ENCODE data around the gene PFKFB2. TPM values are rescaled to one million over a fixed set of nuclear protein-coding genes. Genes with fewer than 3 reads are reported as not detected.

PFKFB2 gene
- polyA plus RNA-seq, 3 donors, result 2.1 to 6.9 (median 2.3) TPM

DNA sequence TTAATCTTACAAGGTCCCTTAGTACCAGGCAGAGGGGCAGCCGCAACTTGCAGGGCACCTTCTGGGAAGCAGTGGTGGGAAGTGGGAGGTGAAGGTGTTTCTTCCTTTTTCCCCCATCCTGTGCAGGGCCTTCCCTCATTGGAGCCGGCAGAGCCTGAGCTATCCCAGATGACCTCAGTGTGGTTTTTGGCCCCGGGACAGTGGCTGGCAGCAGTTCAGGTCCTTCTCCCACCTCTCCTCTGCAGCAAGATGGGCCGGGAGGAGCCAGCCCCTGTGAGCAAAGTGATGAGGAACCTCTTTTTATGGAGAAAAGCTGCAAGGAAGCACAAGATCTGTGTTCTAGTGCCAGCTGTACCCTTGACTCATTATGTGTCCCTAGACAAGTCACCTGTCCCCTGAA is 6.8 kb downstream of the PFKFB2 start:
- Histone ChIP-seq H3K27ac (ENCODE audit: low read depth in 1 of 2, low read length in 2 of 2) (no peak overlapping the region), H4K20me1 (ENCODE audit: insufficient read depth, low read length) (no peaks in the 10 kb centered on the region), H3K79me2 (ENCODE audit: insufficient read depth, low read length) (no peaks in the 10 kb centered on the region), H3K9me3 (replicated peaks in 1 of 2; ENCODE audit: control insufficient read depth in 1 of 2, insufficient read depth in 1 of 2, low read length in 2 of 2) (no peaks in the 10 kb centered on the region), H2AFZ (ENCODE audit: insufficient read depth, low read depth, low read length, poor library complexity, severe bottlenecking) (no peak overlapping the region), H3K4me2 (replicated peaks; ENCODE audit: extremely low read depth, low read length, poor library complexity, severe bottlenecking) (no peak overlapping the region), H3K4me1 (ENCODE audit: control insufficient read depth in 1 of 2, insufficient read depth in 2 of 2, low read length in 2 of 2) (peaks cover 5 to 9% of the 10 kb centered on the region in 2 donors), H3K9ac (ENCODE audit: insufficient read depth, low read length, poor library complexity, severe bottlenecking) (no peak overlapping the region), H3K36me3 (replicated peaks in 1 of 2; ENCODE audit: control insufficient read depth in 1 of 2, insufficient read depth in 2 of 2, low read length in 2 of 2) (peaks cover 28 to 52% of the 10 kb centered on the region in 2 donors), H3K27me3 (ENCODE audit: control insufficient read depth in 2 of 2, insufficient read depth in 2 of 2, low read length in 2 of 2) (no peaks in the 10 kb centered on the region), H3K4me3 (replicated peaks in 1 of 3; ENCODE audit: low read depth in 2 of 3, low read length in 3 of 3) (no peak overlapping the region)
- TF ChIP-seq, protein P1, sequence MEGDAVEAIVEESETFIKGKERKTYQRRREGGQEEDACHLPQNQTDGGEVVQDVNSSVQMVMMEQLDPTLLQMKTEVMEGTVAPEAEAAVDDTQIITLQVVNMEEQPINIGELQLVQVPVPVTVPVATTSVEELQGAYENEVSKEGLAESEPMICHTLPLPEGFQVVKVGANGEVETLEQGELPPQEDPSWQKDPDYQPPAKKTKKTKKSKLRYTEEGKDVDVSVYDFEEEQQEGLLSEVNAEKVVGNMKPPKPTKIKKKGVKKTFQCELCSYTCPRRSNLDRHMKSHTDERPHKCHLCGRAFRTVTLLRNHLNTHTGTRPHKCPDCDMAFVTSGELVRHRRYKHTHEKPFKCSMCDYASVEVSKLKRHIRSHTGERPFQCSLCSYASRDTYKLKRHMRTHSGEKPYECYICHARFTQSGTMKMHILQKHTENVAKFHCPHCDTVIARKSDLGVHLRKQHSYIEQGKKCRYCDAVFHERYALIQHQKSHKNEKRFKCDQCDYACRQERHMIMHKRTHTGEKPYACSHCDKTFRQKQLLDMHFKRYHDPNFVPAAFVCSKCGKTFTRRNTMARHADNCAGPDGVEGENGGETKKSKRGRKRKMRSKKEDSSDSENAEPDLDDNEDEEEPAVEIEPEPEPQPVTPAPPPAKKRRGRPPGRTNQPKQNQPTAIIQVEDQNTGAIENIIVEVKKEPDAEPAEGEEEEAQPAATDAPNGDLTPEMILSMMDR (IDR thresholded peaks at IDR 0.05), result no peak
- DNase-seq, result no peak
- Mint-ChIP-seq H3K4me1 (peaks cover 14% of the 10 kb centered on the region), H3K36me3 (peaks cover 44 to 51% of the 10 kb centered on the region in 2 donors), H3K4me3 (no peak overlapping the region), H3K27ac (no peak overlapping the region), H3K9me3 (no peaks in the 10 kb centered on the region), H3K27me3 (ENCODE audit: low read depth in 3 of 3) (no peaks in the 10 kb centered on the region)
- intact Hi-C loops (cut with micrococcal nuclease), result loop anchor here in 1 of 2 donors (10.0 kb wide), 1 partner anchor 275 kb away; no protein-coding TSS in a partner anchor
- 20% methylated on average over 1 of the region's 4 CpGs for WGBS (ENCODE audit: insufficient coverage)

DNA sequence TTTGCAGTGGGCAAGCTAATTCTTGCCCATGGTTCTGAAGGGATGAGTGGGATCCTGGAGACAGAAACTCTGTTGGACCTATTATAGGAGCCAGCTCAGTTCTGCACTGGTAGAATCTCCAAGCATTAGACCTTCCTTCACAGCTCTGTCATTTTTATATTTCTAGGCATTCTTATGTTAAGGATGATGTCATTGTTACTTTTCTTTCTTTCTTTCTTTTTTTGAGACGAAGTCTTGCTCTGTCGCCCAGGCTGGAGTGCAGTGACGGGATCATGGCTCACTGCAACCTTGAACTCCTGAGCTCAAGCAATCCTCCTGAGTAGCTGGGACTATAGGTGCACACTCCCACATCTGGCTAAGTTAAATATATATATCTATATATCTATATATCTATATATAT is 7.5 kb downstream of the PFKFB2 start:
- Mint-ChIP-seq H3K9me3 (no peaks in the 10 kb centered on the region), H3K36me3 (peaks cover 51 to 56% of the 10 kb centered on the region in 2 donors), H3K4me1 (peaks cover 9% of the 10 kb centered on the region), H3K27ac (no peak overlapping the region), H3K27me3 (ENCODE audit: low read depth in 3 of 3) (no peaks in the 10 kb centered on the region), H3K4me3 (no peak overlapping the region)
- TF ChIP-seq, protein P1 (IDR thresholded peaks at IDR 0.05), result no peak
- no peak overlapping the region for H3K4me3 ChIP-seq (replicated peaks in 1 of 3; ENCODE audit: low read depth in 2 of 3, low read length in 3 of 3)
- no peaks in the 10 kb centered on the region for H3K27me3 ChIP-seq (ENCODE audit: control insufficient read depth in 2 of 2, insufficient read depth in 2 of 2, low read length in 2 of 2)
- no peak overlapping the region for H3K9ac ChIP-seq (ENCODE audit: insufficient read depth, low read length, poor library complexity, severe bottlenecking)
- no peaks in the 10 kb centered on the region for H4K20me1 ChIP-seq (ENCODE audit: insufficient read depth, low read length)
- peaks cover 0 to 5% of the 10 kb centered on the region in 2 donors for H3K4me1 ChIP-seq (ENCODE audit: control insufficient read depth in 1 of 2, insufficient read depth in 2 of 2, low read length in 2 of 2)
- no peaks in the 10 kb centered on the region for H3K9me3 ChIP-seq (replicated peaks in 1 of 2; ENCODE audit: control insufficient read depth in 1 of 2, insufficient read depth in 1 of 2, low read length in 2 of 2)
- H2AFZ ChIP-seq (ENCODE audit: insufficient read depth, low read depth, low read length, poor library complexity, severe bottlenecking), result no peak overlapping the region
- no peak overlapping the region for H3K27ac ChIP-seq (ENCODE audit: low read depth in 1 of 2, low read length in 2 of 2)
- H3K79me2 ChIP-seq (ENCODE audit: insufficient read depth, low read length), result no peaks in the 10 kb centered on the region
- no peak for DNase-seq
- H3K4me2 ChIP-seq (replicated peaks; ENCODE audit: extremely low read depth, low read length, poor library complexity, severe bottlenecking), result no peak overlapping the region
- peaks cover 31 to 60% of the 10 kb centered on the region in 2 donors for H3K36me3 ChIP-seq (replicated peaks in 1 of 2; ENCODE audit: control insufficient read depth in 1 of 2, insufficient read depth in 2 of 2, low read length in 2 of 2)
- no CpG with 5 or more reads among the region's 3 CpGs for WGBS (ENCODE audit: insufficient coverage)
- intact Hi-C loops (cut with micrococcal nuclease), result no loop called here
